Panc1 (cell line): ENCODE results near the gene MPRIP. TPM values are rescaled to one million over a fixed set of nuclear protein-coding genes. Genes with fewer than 3 reads are reported as not detected.

ENCODE experiments used
- ATAC-seq: fragments of 200-7000 bp; cut with Tn5 transposase; 2 replicates; pipeline ENCODE4 v1.9.1; 2020; ENCODE audit warnings: mild to moderate bottlenecking, moderate library complexity
- BruUV-seq: library from RNA; stranded (reverse); fragments of 400-500 nt; replicated peaks from 2 replicates; lab custom pipeline; 2021; lab: Mats Ljungman, UMichigan
- CTCF ChIA-PET: fragments of 300-600 bp; sonication (Branson Sonifier 250); formaldehyde crosslinking; loops from one replicate; lab custom pipeline; 2022; ENCODE audit warnings: antibody characterized with exemption; lab: Charles Lee
- POLR2A ChIA-PET: fragments of 300-600 bp; sonication (Branson Sonifier 250); formaldehyde crosslinking; loops from one replicate; lab custom pipeline; 2022; ENCODE audit warnings: antibody characterized with exemption; lab: Charles Lee
- DNase-seq: peaks from one replicate; pipeline ENCODE4 v3.0.0-alpha.2; 2010; ENCODE audit warnings: low read depth, low spot score
- H3K27ac ChIP-seq: 2 replicates; pipeline ENCODE4 v1.5.1; 2011; ENCODE audit warnings: mild to moderate bottlenecking, low read length, inconsistent platforms
- H3K27me3 ChIP-seq: fragments of 200-500 bp; sonication (Bioruptor generic); 2 replicates; pipeline ENCODE4 v1.6.0; 2014; ENCODE audit warnings: low read length, inconsistent platforms; ENCODE audit not compliant: control insufficient read depth, insufficient read depth
- H3K36me3 ChIP-seq: fragments of 200-500 bp; sonication (Bioruptor generic); 2 replicates; pipeline ENCODE4 v1.5.1; 2014; ENCODE audit warnings: inconsistent platforms, mild to moderate bottlenecking, low read length, moderate library complexity; ENCODE audit not compliant: control insufficient read depth, insufficient read depth
- H3K4me1 ChIP-seq: 2 replicates; pipeline ENCODE4 v1.5.1; 2011; ENCODE audit warnings: inconsistent platforms, mild to moderate bottlenecking, low read length, moderate library complexity; ENCODE audit not compliant: control insufficient read depth, insufficient read depth
- H3K4me3 ChIP-seq, 2 experiments: 2 replicates each; pipeline ENCODE4 v1.5.1; 2011 to 2012; ENCODE audit warnings: low read depth in 2 of 2, low read length in 2 of 2, mild to moderate bottlenecking in 2 of 2, inconsistent platforms in 1 of 2, moderate library complexity in 1 of 2
- H3K9me3 ChIP-seq: fragments of 200-500 bp; sonication (Bioruptor generic); 2 replicates; pipeline ENCODE4 v1.5.1; 2014; ENCODE audit warnings: low read depth, mild to moderate bottlenecking, inconsistent platforms, low read length, moderate library complexity; ENCODE audit not compliant: control insufficient read depth, insufficient read depth
- POLR2AphosphoS5 ChIP-seq: IDR thresholded peaks from 2 replicates; pipeline ENCODE4 v1.6.1; 2012; ENCODE audit warnings: mild to moderate bottlenecking, low read depth, low read length, moderate library complexity
- REST ChIP-seq, 2 experiments: IDR thresholded peaks; 2 replicates each; pipeline ENCODE4 v1.6.1; 2011 to 2012; ENCODE audit warnings: low read depth in 2 of 2, control low read depth in 1 of 2, low read length in 1 of 2, mild to moderate bottlenecking in 1 of 2, moderate library complexity in 1 of 2; ENCODE audit not compliant: insufficient read depth in 1 of 2
- SIN3A ChIP-seq: IDR thresholded peaks from 2 replicates; pipeline ENCODE4 v1.6.1; 2012; ENCODE audit warnings: low read depth, mild to moderate bottlenecking, low read length, moderate library complexity, borderline replicate concordance; ENCODE audit not compliant: insufficient read depth
- TCF7L2 ChIP-seq: IDR thresholded peaks from 2 replicates; pipeline ENCODE4 v1.6.1; 2011; ENCODE audit warnings: mild to moderate bottlenecking, low read depth, low read length, inconsistent platforms
- in situ Hi-C: cut with HindIII; loops from 2 replicates; pipeline ENCODE4 v1.10.0; 2016; ENCODE audit warnings: low sequenced_read_pairs, low pct_unique_long_range_greater_than_20kb
- intact Hi-C: fragments of 100-400 bp; cut with micrococcal nuclease; formaldehyde crosslinking; loops from one replicate; pipeline ENCODE4 v1.10.0; 2022; ENCODE audit not compliant: unreplicated experiment
- total RNA-seq: library from RNA; stranded (reverse); gene quantifications from one replicate; pipeline ENCODE4 v1.2.1, GENCODE V29; 2021; ENCODE audit not compliant: unreplicated experiment
- TF ChIP-seq, protein P1 (sequence below): fragments of 450-650 bp; IDR thresholded peaks from 2 replicates; pipeline ENCODE4 v1.5.1; 2017; ENCODE audit warnings: mild to moderate bottlenecking

MPRIP gene
- total RNA-seq, 1 experiment from 2014 or later = 155 TPM

DNA sequence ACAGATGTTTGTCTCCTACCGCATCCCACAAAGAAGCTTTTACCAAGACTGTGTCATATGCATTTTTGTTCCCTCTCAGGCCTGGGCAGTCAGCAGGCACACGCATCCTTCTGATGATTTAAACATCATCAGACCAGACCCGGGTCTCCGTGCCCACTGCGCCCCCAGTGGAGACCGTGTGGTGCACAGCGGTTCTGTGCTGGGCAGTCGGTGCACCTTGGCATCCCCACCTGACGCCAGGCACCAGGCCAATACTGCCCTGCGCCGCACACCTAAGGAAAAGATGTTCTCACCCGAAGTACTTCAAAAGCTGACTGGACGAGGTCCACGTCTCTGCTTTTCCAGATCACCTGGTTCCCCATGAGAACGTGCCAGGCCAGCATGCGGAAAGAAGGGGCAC lies 174.5 kb downstream of the MPRIP start:
- ChIA-PET POLR2A (no interaction called here), CTCF (no interaction called here)
- H3K27ac ChIP-seq = no peak overlapping the region
- no peak for TF ChIP-seq TCF7L2
- TF ChIP-seq SIN3A = no peak
- TF ChIP-seq POLR2AphosphoS5 = no peak
- TF ChIP-seq, protein P1, sequence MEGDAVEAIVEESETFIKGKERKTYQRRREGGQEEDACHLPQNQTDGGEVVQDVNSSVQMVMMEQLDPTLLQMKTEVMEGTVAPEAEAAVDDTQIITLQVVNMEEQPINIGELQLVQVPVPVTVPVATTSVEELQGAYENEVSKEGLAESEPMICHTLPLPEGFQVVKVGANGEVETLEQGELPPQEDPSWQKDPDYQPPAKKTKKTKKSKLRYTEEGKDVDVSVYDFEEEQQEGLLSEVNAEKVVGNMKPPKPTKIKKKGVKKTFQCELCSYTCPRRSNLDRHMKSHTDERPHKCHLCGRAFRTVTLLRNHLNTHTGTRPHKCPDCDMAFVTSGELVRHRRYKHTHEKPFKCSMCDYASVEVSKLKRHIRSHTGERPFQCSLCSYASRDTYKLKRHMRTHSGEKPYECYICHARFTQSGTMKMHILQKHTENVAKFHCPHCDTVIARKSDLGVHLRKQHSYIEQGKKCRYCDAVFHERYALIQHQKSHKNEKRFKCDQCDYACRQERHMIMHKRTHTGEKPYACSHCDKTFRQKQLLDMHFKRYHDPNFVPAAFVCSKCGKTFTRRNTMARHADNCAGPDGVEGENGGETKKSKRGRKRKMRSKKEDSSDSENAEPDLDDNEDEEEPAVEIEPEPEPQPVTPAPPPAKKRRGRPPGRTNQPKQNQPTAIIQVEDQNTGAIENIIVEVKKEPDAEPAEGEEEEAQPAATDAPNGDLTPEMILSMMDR = no peak
- no peak for TF ChIP-seq REST (IDR thresholded peaks at IDR 0.05; ENCODE audit: insufficient read depth in 1 of 2, low read depth in 2 of 2, low read length in 1 of 2)
- DNase-seq (no peak), ATAC-seq (peak; percentile 59; the same call in 1 of the 2 replicates)
- no peaks in the 10 kb centered on the region for H3K4me1 ChIP-seq
- no TSS peak for BruUV-seq
- peaks cover 11% of the 10 kb centered on the region for H3K36me3 ChIP-seq
- no peaks in the 10 kb centered on the region for H3K9me3 ChIP-seq
- in situ Hi-C loops (no loop called here), intact Hi-C loops (no loop called here)
- H3K27me3 ChIP-seq = no peaks in the 10 kb centered on the region
- H3K4me3 ChIP-seq = no peak overlapping the region

GRCh38 chr17:17217995-17218394 lies 175.7 kb downstream of the MPRIP start:
- H3K27me3 ChIP-seq = no peaks in the 10 kb centered on the region
- DNase-seq (no peak), ATAC-seq (no peak)
- intact Hi-C loops = no loop called here
- POLR2A ChIA-PET = no interaction called here
- CTCF ChIA-PET = no interaction called here
- in situ Hi-C loops = no loop called here
- H3K4me3 ChIP-seq = no peak overlapping the region
- H3K27ac ChIP-seq = no peak overlapping the region
- BruUV-seq = no TSS peak
- H3K4me1 ChIP-seq = no peaks in the 10 kb centered on the region
- H3K36me3 ChIP-seq = peaks cover 11% of the 10 kb centered on the region
- no peaks in the 10 kb centered on the region for H3K9me3 ChIP-seq
- no peak for TF ChIP-seq POLR2AphosphoS5
- TF ChIP-seq SIN3A = no peak
- TF ChIP-seq, protein P1 = no peak
- TF ChIP-seq REST (IDR thresholded peaks at IDR 0.05; ENCODE audit: insufficient read depth in 1 of 2, low read depth in 2 of 2, low read length in 1 of 2) = no peak
- no peak for TF ChIP-seq TCF7L2
